ENCODE data around the gene CAMKMT. TPM values are rescaled to one million over a fixed set of nuclear protein-coding genes. Genes with fewer than 3 reads are reported as not detected.

The CAMKMT gene
- total RNA-seq, 2 experiments from 2014 or later, result 11.3 to 12.0 TPM

- CTCF ChIA-PET, result interaction anchor here (0.6 to 1.7 kb wide), 3 partner anchors 136 to 354 kb away, joined by 3 to 6 read pairs (median 3); no protein-coding TSS in a partner anchor
- POLR2A ChIA-PET, result interaction anchor here (1.1 kb wide), 1 partner anchor 37 kb away, joined by 3 read pairs; no protein-coding TSS in a partner anchor
Measured at GRCh38 chr2:44615950-44616518, 254.3 kb downstream of the CAMKMT start.

DNA sequence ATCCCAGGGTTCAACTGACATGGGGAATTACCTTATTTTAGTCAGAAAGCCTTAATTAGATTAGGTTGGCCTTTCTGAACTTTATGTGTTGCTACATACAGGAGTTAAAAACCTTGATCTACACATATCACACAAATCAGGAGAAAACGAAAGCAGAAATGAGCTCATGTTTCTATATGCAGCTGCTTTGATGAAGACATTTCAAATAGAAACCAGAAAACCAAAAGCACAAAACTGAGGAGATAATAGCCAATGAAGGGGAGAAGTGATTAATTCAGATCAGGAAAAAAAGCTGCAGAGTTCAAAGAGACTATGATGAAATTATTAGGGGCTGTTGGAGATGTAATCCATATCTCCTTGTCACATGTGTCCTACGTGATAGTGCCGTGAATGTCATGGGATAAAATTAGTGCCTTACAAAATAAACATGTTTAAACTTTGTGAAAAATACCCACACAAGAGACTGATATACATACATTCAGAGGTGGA lies 255.0 kb downstream of the CAMKMT start:
- ChIA-PET CTCF (interaction anchor here (0.6 to 1.7 kb wide), 2 partner anchors 137 to 353 kb away, joined by 3 to 6 read pairs; no protein-coding TSS in a partner anchor), POLR2A (interaction anchor here (1.1 kb wide), 1 partner anchor 38 kb away, joined by 3 read pairs; no protein-coding TSS in a partner anchor)

GRCh38 chr2:44618251-44619023 lies 256.7 kb downstream of the CAMKMT start:
- ChIA-PET POLR2A (no interaction called here), CTCF (no interaction called here)

DNA sequence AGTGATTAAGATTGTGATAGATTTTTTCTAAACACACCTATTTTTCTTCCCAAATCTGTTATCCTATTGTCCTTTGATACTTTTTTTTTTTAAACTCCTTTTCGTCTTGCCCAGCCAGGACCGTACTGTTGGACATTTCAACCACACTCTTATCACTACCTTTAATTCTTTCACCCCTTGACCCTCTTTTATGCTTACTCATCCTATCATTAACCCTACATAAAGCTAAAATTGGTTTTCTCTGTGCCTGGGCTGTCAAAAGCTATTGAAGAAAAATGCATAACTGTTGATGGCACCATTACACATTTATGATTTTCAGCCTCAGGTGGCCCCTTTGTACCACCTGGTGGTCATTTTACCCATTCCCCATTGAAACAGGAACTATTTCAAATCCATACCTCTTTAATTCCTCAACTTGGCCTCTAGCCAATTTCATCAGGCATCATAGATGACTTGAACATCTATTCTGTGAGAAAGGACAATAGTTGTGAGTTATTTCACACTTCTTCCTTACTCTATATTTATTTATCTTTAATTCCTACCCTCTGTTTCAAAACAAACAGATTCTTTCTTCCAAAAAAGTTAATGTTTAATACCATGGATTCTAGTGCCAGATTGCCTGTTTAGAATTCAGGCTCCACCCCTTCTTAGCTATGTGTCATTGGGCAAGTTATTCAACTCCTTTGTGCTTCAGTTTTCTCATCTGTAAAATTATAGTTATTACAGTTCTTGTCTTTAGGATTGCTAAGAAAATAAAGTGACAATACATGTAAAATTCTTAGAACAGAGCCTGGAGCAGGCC lies 258.6 kb downstream of the CAMKMT start:
- ChIA-PET POLR2A (no interaction called here), CTCF (no interaction called here)

GRCh38 chr2:44623622-44624351 lies 262.0 kb downstream of the CAMKMT start:
- CTCF ChIA-PET, result no interaction called here
- POLR2A ChIA-PET, result no interaction called here

DNA sequence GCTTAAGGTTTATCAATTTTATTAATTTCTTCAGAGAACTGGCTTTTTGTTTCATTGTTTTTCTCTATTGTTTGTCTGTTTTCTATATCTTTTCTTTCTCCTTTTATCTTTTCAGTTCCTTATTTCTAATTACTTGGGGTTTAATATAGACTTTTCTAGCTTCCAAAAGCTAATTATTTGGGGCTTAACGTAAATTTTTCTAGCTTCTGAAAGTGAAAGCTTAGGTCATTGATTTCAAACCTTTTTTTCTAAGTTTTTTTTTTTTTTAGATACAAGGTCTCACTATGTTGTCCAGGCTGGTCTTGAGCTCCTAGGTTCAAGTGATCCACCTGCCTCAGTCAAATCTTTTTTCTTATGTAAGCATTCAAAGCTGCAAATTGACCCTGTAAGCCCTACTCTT lies 266.6 kb downstream of the CAMKMT start:
- ChIA-PET POLR2A (no interaction called here), CTCF (no interaction called here)

GRCh38 chr2:44632931-44633689 lies 271.4 kb downstream of the CAMKMT start:
- ChIA-PET CTCF (no interaction called here), POLR2A (no interaction called here)

- ChIA-PET CTCF (no interaction called here), POLR2A (no interaction called here)
Measured at GRCh38 chr2:44635725-44636124, 274.0 kb downstream of the CAMKMT start.

GRCh38 chr2:44638649-44639048 lies 276.9 kb downstream of the CAMKMT start:
- ChIA-PET POLR2A (no interaction called here), CTCF (no interaction called here)

GRCh38 chr2:44639399-44639798 lies 277.7 kb downstream of the CAMKMT start:
- ChIA-PET CTCF (no interaction called here), POLR2A (no interaction called here)

DNA sequence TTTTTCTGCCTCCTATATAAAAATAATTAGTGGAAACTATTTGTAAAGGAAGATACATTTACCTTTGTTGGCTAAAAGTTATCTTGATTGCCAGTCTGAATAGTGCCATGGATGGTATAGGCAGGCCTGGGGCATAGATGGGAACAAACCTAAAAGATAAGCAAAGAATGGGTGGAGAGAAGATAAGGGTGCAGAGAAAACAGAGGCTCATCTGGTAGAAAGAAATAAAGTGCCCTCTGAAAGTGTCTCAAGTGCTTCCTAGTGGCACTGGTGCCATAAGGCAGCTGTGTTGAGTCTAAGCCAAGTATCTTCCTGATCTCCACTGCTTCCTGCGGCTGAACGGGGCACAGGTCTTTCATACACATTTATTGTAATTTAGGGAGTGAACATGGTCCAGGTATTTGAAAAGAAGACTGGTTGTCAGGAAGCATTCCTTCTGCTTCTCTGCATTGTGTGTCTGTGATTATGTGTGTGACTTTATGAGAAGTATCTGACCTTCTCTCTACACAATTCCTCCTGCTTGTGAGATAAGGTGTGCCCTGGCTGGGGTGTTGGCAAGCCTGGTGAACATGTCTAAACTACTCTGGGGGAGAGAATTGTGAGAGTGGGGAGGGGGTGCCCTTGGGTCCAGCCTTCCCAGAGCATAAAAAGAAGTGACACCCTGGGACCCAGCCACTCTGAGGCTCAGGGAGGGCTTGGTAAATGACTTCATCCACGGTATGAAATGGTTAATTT lies 280.5 kb downstream of the CAMKMT start:
- CTCF ChIA-PET, result no interaction called here
- POLR2A ChIA-PET, result no interaction called here

- CTCF ChIA-PET, result no interaction called here
- POLR2A ChIA-PET, result no interaction called here
Measured at GRCh38 chr2:44645937-44646336, 284.2 kb downstream of the CAMKMT start.

- POLR2A ChIA-PET, result no interaction called here
- CTCF ChIA-PET, result no interaction called here
Measured at GRCh38 chr2:44649381-44649780, 287.6 kb downstream of the CAMKMT start.

- ChIA-PET POLR2A (no interaction called here), CTCF (no interaction called here)
Measured at GRCh38 chr2:44650796-44651195, 289.0 kb downstream of the CAMKMT start.

GRCh38 chr2:44651974-44652373 lies 290.2 kb downstream of the CAMKMT start:
- ChIA-PET POLR2A (no interaction called here), CTCF (no interaction called here)

GRCh38 chr2:44652701-44653100 lies 291.0 kb downstream of the CAMKMT start:
- POLR2A ChIA-PET, result no interaction called here
- CTCF ChIA-PET, result no interaction called here

GRCh38 chr2:44655401-44655864 lies 293.7 kb downstream of the CAMKMT start:
- POLR2A ChIA-PET, result no interaction called here
- CTCF ChIA-PET, result no interaction called here

DNA sequence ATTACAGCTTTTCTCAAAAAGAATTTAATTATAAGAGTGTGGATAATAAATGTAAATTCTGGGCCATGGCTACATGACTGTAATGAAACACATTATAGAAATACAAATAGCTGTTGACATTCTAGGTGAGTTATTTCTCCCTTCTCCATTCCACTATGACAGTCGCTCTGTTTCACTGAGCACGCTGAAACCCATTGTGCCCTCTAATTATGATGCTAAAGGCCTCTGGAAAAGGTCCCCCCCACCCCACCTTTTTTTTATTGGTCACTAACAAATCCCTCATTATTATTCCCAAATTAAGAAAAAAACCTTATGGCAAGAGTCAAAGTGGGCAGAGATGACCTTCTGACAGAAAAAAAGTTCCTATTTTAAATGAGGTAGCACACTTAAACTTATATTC lies 294.7 kb downstream of the CAMKMT start:
- POLR2A ChIA-PET, result no interaction called here
- CTCF ChIA-PET, result no interaction called here

Measured in activated CD8-positive, alpha-beta memory T cell treated with anti-CD3 and anti-CD28 coated beads for 36 hours (primary cell).